ENCODE measurements around the gene RAB31. TPM values are rescaled to one million over a fixed set of nuclear protein-coding genes. Genes with fewer than 3 reads are reported as not detected.
A peak's percentile ranks its signal among the peaks of the same experiment; 100 is the strongest.

RAB31 gene
- total and polyA plus RNA-seq, 2 of the 13 experiments (the other 11 are each of a cell fraction or from before 2014, with no cell fraction given): 1.1 to 1.7 TPM

- TF ChIP-seq GRHL1 (CRISPR knock-in tag; conservative IDR thresholded peaks at IDR 0.05) (no peak), EEA1 (CRISPR knock-in tag; IDR thresholded peaks at IDR 0.05; ENCODE audit: borderline replicate concordance) (no peak), ZBTB2 (CRISPR knock-in tag; IDR thresholded peaks at IDR 0.05; ENCODE audit: low read depth) (no peak), ELF3 (CRISPR knock-in tag; IDR thresholded peaks at IDR 0.05) (peak; percentile 43), CAMTA2 (CRISPR knock-in tag; IDR thresholded peaks at IDR 0.05; ENCODE audit: borderline replicate concordance) (no peak), KLF13 (CRISPR knock-in tag; IDR thresholded peaks at IDR 0.05) (no peak), POGZ (CRISPR knock-in tag; IDR thresholded peaks at IDR 0.05) (peak; percentile 69), ZGPAT (CRISPR knock-in tag; IDR thresholded peaks at IDR 0.05) (peak; percentile 79), ZNF605 (CRISPR knock-in tag; IDR thresholded peaks at IDR 0.05) (no peak), HOXA3 (CRISPR knock-in tag; IDR thresholded peaks at IDR 0.05) (peak; percentile 65; the same call in 1 of the 2 replicates), GZF1 (CRISPR knock-in tag; IDR thresholded peaks at IDR 0.05) (no peak), NBN (conservative IDR thresholded peaks at IDR 0.05) (no peak), KMT2B (CRISPR knock-in tag; IDR thresholded peaks at IDR 0.05) (peak; percentile 42; the same call in 1 of the 2 replicates), ISX (CRISPR knock-in tag; conservative IDR thresholded peaks at IDR 0.05) (no peak), ZNF33A (CRISPR knock-in tag; IDR thresholded peaks at IDR 0.05; ENCODE audit: borderline replicate concordance) (no peak), ZHX1 (CRISPR knock-in tag; IDR thresholded peaks at IDR 0.05; ENCODE audit: low read depth) (no peak), HHEX (CRISPR knock-in tag; IDR thresholded peaks at IDR 0.05) (no peak), DRAP1 (CRISPR knock-in tag; IDR thresholded peaks at IDR 0.05) (no peak), FLYWCH1 (CRISPR knock-in tag; IDR thresholded peaks at IDR 0.05) (no peak)
These were observed 161.8 kb downstream of the RAB31 start (continued) for GRCh38 chr18:9869715-9870430.
